Tongue (tissue), 2 donors: ENCODE data around the gene METTL25B. TPM values are rescaled to one million over a fixed set of nuclear protein-coding genes. Genes with fewer than 3 reads are reported as not detected.

Experiments
- DNase-seq: peaks from one replicate; pipeline ENCODE4 v3.0.0-alpha.2; 2015
- total RNA-seq: library from RNA; depleted of rRNA; stranded (reverse); fragments of >200 nt; gene quantifications from one replicate; pipeline ENCODE4 v1.2.3, GENCODE V29; 2014

The METTL25B gene
- total RNA-seq, 1 donor from 2014 or later, result 7.0 TPM

- peak; percentile 67 for DNase-seq
These were observed 1.6 kb upstream of the METTL25B start for GRCh38 chr1:156726549-156727226.

- DNase-seq, result no peak
These were observed 777 bp upstream of the METTL25B start for GRCh38 chr1:156727492-156727891.

GRCh38 chr1:156728599-156729462 is 562 bp downstream of the METTL25B start, which contains the start of gene ISG20L2:
Gene ISG20L2 (minus strand): TSS chr1:156728766. CDS start chr1:156727652, 1,114 bp downstream.
- DNase-seq, result peak; percentile 99

GRCh38 chr1:156733989-156734584 is 5.8 kb downstream of the METTL25B start:
- DNase-seq, result no peak

- no peak for DNase-seq
These were observed 10.1 kb downstream of the METTL25B start for GRCh38 chr1:156738407-156738806.

- no peak for DNase-seq
These were observed 10.6 kb downstream of the METTL25B start for GRCh38 chr1:156738916-156739315.

GRCh38 chr1:156740237-156740740 is 12.0 kb downstream of the METTL25B start:
- DNase-seq, result no peak

GRCh38 chr1:156740741-156741480 is 12.6 kb downstream of the METTL25B start, which contains the start of gene MRPL24:
Gene MRPL24 (minus strand): TSS chr1:156741088. CDS start chr1:156738704, 2,384 bp downstream.
- DNase-seq, result peak; percentile 100

GRCh38 chr1:156741481-156741983 is 13.3 kb downstream of the METTL25B start:
- DNase-seq, result no peak

GRCh38 chr1:156742017-156742416 is 13.7 kb downstream of the METTL25B start:
- DNase-seq, result no peak

- no peak for DNase-seq
These were observed 14.5 kb downstream of the METTL25B start for GRCh38 chr1:156742801-156743200.

GRCh38 chr1:156743367-156744302 is 15.4 kb downstream of the METTL25B start:
- DNase-seq, result no peak

- DNase-seq, result no peak
These were observed 16.1 kb downstream of the METTL25B start for GRCh38 chr1:156744344-156744743.

GRCh38 chr1:156744786-156745419 is 16.6 kb downstream of the METTL25B start:
- DNase-seq, result no peak

- DNase-seq, result no peak
These were observed 17.6 kb downstream of the METTL25B start for GRCh38 chr1:156745881-156746280.

GRCh38 chr1:156746406-156746727 is 18.1 kb downstream of the METTL25B start:
- DNase-seq, result no peak

- DNase-seq, result peak; percentile 97
These were observed 18.7 kb downstream of the METTL25B start for GRCh38 chr1:156746728-156747631.

- peak; percentile 58 for DNase-seq
These were observed 19.7 kb downstream of the METTL25B start for GRCh38 chr1:156747742-156748669.
